HepG2 (cell line): ENCODE results near the gene GPR162. TPM values are rescaled to one million over a fixed set of nuclear protein-coding genes. Genes with fewer than 3 reads are reported as not detected.

Experiments
- GLI4 ChIP-seq: sonication (generic); formaldehyde crosslinking; IDR thresholded peaks from 2 replicates; pipeline ENCODE4 v1.5.1; 2020; ENCODE audit warnings: missing genetic modification reagents, mild to moderate bottlenecking, moderate library complexity, borderline replicate concordance
- HIVEP1 ChIP-seq: sonication (generic); formaldehyde crosslinking; IDR thresholded peaks from 2 replicates; pipeline ENCODE4 v1.4.0; 2020; ENCODE audit warnings: mild to moderate bottlenecking, missing genetic modification reagents
- MED1 ChIP-seq: sonication (generic); formaldehyde crosslinking; IDR thresholded peaks from 2 replicates; pipeline ENCODE4 v1.4.0; 2020; ENCODE audit warnings: missing genetic modification reagents
- NFRKB ChIP-seq: fragments of 450-650 bp; IDR thresholded peaks from 2 replicates; pipeline ENCODE4 v1.6.1; 2017
- ZFY ChIP-seq: sonication (generic); formaldehyde crosslinking; IDR thresholded peaks from 2 replicates; pipeline ENCODE4 v1.4.0; 2020; ENCODE audit warnings: missing genetic modification reagents
- ZNF44 ChIP-seq: sonication (generic); formaldehyde crosslinking; IDR thresholded peaks from 2 replicates; pipeline ENCODE4 v1.5.1; 2020; ENCODE audit warnings: mild to moderate bottlenecking, missing genetic modification reagents
- polyA plus RNA-seq, 8 experiments: library from polyadenylated mRNA; depleted of rRNA in 3 of 8; stranded (reverse) in 7 of 8; unstranded in 1 of 8; fragments of >200 nt; fragmentation: Illumina TruSeq in 4 of 8; extraction: Trizol in 4 of 8; gene quantifications; 2 replicates each; pipeline versions ENCODE4 v1.2.1 to v1.2.3, GENCODE V29; 2011 to 2016; ENCODE audit warnings: low read depth in 4 of 8, missing spikeins in 1 of 8, mixed read lengths in 1 of 8; ENCODE audit not compliant: insufficient read depth in 1 of 8
- total RNA-seq, 5 experiments: library from RNA; depleted of rRNA; stranded (reverse); fragments of >200 nt; fragmentation: Illumina TruSeq; extraction: Trizol; gene quantifications; 2 replicates each; pipeline ENCODE4 v1.2.3, GENCODE V29; 2016; ENCODE audit warnings: low read depth in 1 of 5
- TF ChIP-seq, protein P1 (sequence below): sonication (generic); formaldehyde crosslinking; IDR thresholded peaks from 2 replicates; pipeline ENCODE4 v1.4.0; 2020; ENCODE audit warnings: missing genetic modification reagents
- TF ChIP-seq, protein P2 (sequence below): sonication (generic); formaldehyde crosslinking; IDR thresholded peaks from 2 replicates; pipeline ENCODE4 v1.5.1; 2020; ENCODE audit warnings: mild to moderate bottlenecking, missing genetic modification reagents, borderline replicate concordance
- TF ChIP-seq, protein P3 (sequence below): sonication (generic); formaldehyde crosslinking; conservative IDR thresholded peaks from 2 replicates; pipeline ENCODE4 v1.4.0; 2020; ENCODE audit warnings: mild to moderate bottlenecking, missing genetic modification reagents, moderate library complexity
- TF ChIP-seq, protein P4 (sequence below): sonication (generic); formaldehyde crosslinking; IDR thresholded peaks from 2 replicates; pipeline ENCODE4 v1.4.0; 2020; ENCODE audit warnings: missing genetic modification reagents
- TF ChIP-seq, protein P5 (sequence below): sonication (generic); formaldehyde crosslinking; IDR thresholded peaks from 2 replicates; pipeline ENCODE4 v1.8.0; 2022; ENCODE audit warnings: missing genetic modification reagents, mild to moderate bottlenecking, borderline replicate concordance

GPR162 gene
- total and polyA plus RNA-seq, 2 of the 13 experiments (the other 11 are each of a cell fraction or from before 2014, with no cell fraction given), result 0.08 TPM; not detected in 1

DNA sequence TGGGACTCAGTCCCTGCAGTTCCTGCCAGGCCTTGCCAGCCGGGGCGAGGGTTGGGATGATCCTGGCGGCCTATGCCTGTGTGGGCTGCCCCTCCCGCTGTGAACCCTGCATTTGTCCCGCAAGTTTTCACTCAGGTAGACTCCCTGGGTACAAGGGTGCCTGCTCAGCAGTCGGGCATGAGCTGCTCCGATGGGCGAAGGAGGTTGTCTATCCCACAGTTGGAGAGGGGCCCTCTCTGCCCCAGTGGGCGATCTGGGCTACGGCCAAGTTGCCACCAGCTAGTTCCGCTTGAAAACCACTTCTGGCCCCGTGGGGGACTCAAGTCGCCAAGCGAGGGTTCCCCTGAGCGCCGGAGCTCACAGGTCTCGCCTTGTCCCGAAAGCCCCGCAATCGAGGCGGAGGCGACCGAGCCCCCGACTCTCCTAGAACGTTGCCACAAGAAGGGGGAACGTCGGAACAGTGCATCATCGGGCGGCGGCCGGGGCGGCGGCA is 45.3 kb downstream of the GPR162 start (continued):
- TF ChIP-seq, protein P1, sequence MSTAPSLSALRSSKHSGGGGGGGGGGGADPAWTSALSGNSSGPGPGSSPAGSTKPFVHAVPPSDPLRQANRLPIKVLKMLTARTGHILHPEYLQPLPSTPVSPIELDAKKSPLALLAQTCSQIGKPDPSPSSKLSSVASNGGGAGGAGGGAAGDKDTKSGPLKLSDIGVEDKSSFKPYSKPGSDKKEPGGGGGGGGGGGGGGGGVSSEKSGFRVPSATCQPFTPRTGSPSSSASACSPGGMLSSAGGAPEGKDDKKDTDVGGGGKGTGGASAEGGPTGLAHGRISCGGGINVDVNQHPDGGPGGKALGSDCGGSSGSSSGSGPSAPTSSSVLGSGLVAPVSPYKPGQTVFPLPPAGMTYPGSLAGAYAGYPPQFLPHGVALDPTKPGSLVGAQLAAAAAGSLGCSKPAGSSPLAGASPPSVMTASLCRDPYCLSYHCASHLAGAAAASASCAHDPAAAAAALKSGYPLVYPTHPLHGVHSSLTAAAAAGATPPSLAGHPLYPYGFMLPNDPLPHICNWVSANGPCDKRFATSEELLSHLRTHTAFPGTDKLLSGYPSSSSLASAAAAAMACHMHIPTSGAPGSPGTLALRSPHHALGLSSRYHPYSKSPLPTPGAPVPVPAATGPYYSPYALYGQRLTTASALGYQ (CRISPR knock-in tag), result no peak
- no peak for TF ChIP-seq MED1 (CRISPR knock-in tag)
- TF ChIP-seq, protein P2, sequence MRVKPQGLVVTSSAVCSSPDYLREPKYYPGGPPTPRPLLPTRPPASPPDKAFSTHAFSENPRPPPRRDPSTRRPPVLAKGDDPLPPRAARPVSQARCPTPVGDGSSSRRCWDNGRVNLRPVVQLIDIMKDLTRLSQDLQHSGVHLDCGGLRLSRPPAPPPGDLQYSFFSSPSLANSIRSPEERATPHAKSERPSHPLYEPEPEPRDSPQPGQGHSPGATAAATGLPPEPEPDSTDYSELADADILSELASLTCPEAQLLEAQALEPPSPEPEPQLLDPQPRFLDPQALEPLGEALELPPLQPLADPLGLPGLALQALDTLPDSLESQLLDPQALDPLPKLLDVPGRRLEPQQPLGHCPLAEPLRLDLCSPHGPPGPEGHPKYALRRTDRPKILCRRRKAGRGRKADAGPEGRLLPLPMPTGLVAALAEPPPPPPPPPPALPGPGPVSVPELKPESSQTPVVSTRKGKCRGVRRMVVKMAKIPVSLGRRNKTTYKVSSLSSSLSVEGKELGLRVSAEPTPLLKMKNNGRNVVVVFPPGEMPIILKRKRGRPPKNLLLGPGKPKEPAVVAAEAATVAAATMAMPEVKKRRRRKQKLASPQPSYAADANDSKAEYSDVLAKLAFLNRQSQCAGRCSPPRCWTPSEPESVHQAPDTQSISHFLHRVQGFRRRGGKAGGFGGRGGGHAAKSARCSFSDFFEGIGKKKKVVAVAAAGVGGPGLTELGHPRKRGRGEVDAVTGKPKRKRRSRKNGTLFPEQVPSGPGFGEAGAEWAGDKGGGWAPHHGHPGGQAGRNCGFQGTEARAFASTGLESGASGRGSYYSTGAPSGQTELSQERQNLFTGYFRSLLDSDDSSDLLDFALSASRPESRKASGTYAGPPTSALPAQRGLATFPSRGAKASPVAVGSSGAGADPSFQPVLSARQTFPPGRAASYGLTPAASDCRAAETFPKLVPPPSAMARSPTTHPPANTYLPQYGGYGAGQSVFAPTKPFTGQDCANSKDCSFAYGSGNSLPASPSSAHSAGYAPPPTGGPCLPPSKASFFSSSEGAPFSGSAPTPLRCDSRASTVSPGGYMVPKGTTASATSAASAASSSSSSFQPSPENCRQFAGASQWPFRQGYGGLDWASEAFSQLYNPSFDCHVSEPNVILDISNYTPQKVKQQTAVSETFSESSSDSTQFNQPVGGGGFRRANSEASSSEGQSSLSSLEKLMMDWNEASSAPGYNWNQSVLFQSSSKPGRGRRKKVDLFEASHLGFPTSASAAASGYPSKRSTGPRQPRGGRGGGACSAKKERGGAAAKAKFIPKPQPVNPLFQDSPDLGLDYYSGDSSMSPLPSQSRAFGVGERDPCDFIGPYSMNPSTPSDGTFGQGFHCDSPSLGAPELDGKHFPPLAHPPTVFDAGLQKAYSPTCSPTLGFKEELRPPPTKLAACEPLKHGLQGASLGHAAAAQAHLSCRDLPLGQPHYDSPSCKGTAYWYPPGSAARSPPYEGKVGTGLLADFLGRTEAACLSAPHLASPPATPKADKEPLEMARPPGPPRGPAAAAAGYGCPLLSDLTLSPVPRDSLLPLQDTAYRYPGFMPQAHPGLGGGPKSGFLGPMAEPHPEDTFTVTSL (CRISPR knock-in tag), result no peak
- TF ChIP-seq GLI4 (CRISPR knock-in tag), result no peak
- TF ChIP-seq, protein P3, sequence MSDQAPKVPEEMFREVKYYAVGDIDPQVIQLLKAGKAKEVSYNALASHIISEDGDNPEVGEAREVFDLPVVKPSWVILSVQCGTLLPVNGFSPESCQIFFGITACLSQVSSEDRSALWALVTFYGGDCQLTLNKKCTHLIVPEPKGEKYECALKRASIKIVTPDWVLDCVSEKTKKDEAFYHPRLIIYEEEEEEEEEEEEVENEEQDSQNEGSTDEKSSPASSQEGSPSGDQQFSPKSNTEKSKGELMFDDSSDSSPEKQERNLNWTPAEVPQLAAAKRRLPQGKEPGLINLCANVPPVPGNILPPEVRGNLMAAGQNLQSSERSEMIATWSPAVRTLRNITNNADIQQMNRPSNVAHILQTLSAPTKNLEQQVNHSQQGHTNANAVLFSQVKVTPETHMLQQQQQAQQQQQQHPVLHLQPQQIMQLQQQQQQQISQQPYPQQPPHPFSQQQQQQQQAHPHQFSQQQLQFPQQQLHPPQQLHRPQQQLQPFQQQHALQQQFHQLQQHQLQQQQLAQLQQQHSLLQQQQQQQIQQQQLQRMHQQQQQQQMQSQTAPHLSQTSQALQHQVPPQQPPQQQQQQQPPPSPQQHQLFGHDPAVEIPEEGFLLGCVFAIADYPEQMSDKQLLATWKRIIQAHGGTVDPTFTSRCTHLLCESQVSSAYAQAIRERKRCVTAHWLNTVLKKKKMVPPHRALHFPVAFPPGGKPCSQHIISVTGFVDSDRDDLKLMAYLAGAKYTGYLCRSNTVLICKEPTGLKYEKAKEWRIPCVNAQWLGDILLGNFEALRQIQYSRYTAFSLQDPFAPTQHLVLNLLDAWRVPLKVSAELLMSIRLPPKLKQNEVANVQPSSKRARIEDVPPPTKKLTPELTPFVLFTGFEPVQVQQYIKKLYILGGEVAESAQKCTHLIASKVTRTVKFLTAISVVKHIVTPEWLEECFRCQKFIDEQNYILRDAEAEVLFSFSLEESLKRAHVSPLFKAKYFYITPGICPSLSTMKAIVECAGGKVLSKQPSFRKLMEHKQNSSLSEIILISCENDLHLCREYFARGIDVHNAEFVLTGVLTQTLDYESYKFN (CRISPR knock-in tag), result no peak
- TF ChIP-seq, protein P4, sequence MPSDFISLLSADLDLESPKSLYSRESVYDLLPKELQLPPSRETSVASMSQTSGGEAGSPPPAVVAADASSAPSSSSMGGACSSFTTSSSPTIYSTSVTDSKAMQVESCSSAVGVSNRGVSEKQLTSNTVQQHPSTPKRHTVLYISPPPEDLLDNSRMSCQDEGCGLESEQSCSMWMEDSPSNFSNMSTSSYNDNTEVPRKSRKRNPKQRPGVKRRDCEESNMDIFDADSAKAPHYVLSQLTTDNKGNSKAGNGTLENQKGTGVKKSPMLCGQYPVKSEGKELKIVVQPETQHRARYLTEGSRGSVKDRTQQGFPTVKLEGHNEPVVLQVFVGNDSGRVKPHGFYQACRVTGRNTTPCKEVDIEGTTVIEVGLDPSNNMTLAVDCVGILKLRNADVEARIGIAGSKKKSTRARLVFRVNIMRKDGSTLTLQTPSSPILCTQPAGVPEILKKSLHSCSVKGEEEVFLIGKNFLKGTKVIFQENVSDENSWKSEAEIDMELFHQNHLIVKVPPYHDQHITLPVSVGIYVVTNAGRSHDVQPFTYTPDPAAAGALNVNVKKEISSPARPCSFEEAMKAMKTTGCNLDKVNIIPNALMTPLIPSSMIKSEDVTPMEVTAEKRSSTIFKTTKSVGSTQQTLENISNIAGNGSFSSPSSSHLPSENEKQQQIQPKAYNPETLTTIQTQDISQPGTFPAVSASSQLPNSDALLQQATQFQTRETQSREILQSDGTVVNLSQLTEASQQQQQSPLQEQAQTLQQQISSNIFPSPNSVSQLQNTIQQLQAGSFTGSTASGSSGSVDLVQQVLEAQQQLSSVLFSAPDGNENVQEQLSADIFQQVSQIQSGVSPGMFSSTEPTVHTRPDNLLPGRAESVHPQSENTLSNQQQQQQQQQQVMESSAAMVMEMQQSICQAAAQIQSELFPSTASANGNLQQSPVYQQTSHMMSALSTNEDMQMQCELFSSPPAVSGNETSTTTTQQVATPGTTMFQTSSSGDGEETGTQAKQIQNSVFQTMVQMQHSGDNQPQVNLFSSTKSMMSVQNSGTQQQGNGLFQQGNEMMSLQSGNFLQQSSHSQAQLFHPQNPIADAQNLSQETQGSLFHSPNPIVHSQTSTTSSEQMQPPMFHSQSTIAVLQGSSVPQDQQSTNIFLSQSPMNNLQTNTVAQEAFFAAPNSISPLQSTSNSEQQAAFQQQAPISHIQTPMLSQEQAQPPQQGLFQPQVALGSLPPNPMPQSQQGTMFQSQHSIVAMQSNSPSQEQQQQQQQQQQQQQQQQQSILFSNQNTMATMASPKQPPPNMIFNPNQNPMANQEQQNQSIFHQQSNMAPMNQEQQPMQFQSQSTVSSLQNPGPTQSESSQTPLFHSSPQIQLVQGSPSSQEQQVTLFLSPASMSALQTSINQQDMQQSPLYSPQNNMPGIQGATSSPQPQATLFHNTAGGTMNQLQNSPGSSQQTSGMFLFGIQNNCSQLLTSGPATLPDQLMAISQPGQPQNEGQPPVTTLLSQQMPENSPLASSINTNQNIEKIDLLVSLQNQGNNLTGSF (CRISPR knock-in tag), result no peak
- no peak for TF ChIP-seq ZFY (CRISPR knock-in tag)
- no peak for TF ChIP-seq NFRKB
- TF ChIP-seq, protein P5, sequence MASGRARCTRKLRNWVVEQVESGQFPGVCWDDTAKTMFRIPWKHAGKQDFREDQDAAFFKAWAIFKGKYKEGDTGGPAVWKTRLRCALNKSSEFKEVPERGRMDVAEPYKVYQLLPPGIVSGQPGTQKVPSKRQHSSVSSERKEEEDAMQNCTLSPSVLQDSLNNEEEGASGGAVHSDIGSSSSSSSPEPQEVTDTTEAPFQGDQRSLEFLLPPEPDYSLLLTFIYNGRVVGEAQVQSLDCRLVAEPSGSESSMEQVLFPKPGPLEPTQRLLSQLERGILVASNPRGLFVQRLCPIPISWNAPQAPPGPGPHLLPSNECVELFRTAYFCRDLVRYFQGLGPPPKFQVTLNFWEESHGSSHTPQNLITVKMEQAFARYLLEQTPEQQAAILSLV (CRISPR knock-in tag), result peak; percentile 7; the same call in 1 of the 2 replicates
- no peak; the same call in 1 of the 2 replicates for TF ChIP-seq ZNF44 (CRISPR knock-in tag)
- no peak for TF ChIP-seq HIVEP1
